K562 (cell line): ENCODE measurements around the gene DMD. TPM values are rescaled to one million over a fixed set of nuclear protein-coding genes. Genes with fewer than 3 reads are reported as not detected.

Source experiments
- BRCA1 ChIP-seq, 2 experiments: fragments of 450-650 bp in 1 of 2; sonication (generic) in 1 of 2; formaldehyde crosslinking in 1 of 2; IDR thresholded peaks; 2 replicates each; pipeline versions ENCODE4 v1.5.0 to v1.6.1; 2017 to 2020; ENCODE audit warnings: mild to moderate bottlenecking in 1 of 2, missing genetic modification reagents in 1 of 2
- CEBPG ChIP-seq, 3 experiments: fragments of 200-800 bp in 1 of 3; sonication (Bioruptor generic) in 1 of 3; sonication (generic) in 1 of 3; formaldehyde crosslinking in 1 of 3; IDR thresholded peaks in 2 of 3; conservative IDR thresholded peaks in 1 of 3; 2 replicates each; pipeline versions ENCODE4 v1.6.1 to v1.8.0; 2016 to 2022; ENCODE audit warnings: missing compliant biosample characterization in 2 of 3, missing genetic modification characterization in 2 of 3, mild to moderate bottlenecking in 1 of 3, missing genetic modification reagents in 1 of 3
- HNRNPL ChIP-seq: fragments of 200-400 bp; formaldehyde crosslinking; IDR thresholded peaks from 2 replicates; pipeline ENCODE4 v1.6.1; 2017; ENCODE audit warnings: low read depth, mild to moderate bottlenecking, low read length
- MIER1 ChIP-seq: fragments of 450-650 bp; IDR thresholded peaks from 2 replicates; pipeline ENCODE4 v1.6.1; 2016; ENCODE audit warnings: antibody characterized with exemption, mild to moderate bottlenecking, low read depth
- PHF20 ChIP-seq: fragments of 450-650 bp; IDR thresholded peaks from 2 replicates; pipeline ENCODE4 v1.6.1; 2018; ENCODE audit not compliant: partially characterized antibody
- TSHZ1 ChIP-seq: fragments of 250-450 bp; sonication (Bioruptor Pico); IDR thresholded peaks from 2 replicates; pipeline ENCODE4 v1.4.0; 2020; ENCODE audit warnings: mild to moderate bottlenecking, moderate library complexity
- ZKSCAN3 ChIP-seq: fragments of 250-450 bp; sonication (Bioruptor Pico); IDR thresholded peaks from 2 replicates; pipeline ENCODE4 v1.4.0; 2020
- ZNF217 ChIP-seq: sonication (generic); formaldehyde crosslinking; IDR thresholded peaks from 2 replicates; pipeline ENCODE4 v1.8.0; 2022; ENCODE audit warnings: mild to moderate bottlenecking, missing genetic modification reagents
- ZNF76 ChIP-seq: fragments of 250-450 bp; sonication (Bioruptor Pico); IDR thresholded peaks from 2 replicates; pipeline ENCODE4 v1.4.0; 2020; ENCODE audit warnings: mild to moderate bottlenecking, moderate library complexity, borderline replicate concordance
- polyA plus RNA-seq, 8 experiments: library from polyadenylated mRNA; depleted of rRNA in 4 of 8; stranded (reverse) in 5 of 8; unstranded in 3 of 8; fragments of >200 nt; fragmentation: Nextera tagmentation in 2 of 8; fragmentation: Illumina TruSeq in 1 of 8; extraction: Ambion mirVana in 2 of 8; extraction: Trizol in 1 of 8; gene quantifications; 2 replicates each; pipeline versions ENCODE4 v1.2.1 to v1.2.3, GENCODE V29; 2011 to 2014; ENCODE audit warnings: inconsistent platforms in 1 of 8, missing spikeins in 1 of 8
- total RNA-seq, 7 experiments: library from RNA; depleted of rRNA in 6 of 7; stranded (reverse); fragments of >200 nt in 6 of 7; fragmentation: Illumina TruSeq in 2 of 7; extraction: Trizol in 2 of 7; gene quantifications; 2 replicates each; pipeline versions ENCODE4 v1.2.1 to v1.2.3, GENCODE V29; 2011 to 2021; ENCODE audit warnings: low replicate concordance in 1 of 7

The DMD gene
- total and polyA plus RNA-seq, 9 of the 15 experiments (the other 6 are each of a cell fraction or from before 2014, with no cell fraction given): 3.8 to 20.4 (median 11.4) TPM

GRCh38 chrX:31071725-31072124 is 2139.6 kb downstream of the DMD start, which contains the start of gene FTHL17 (continued):
- TF ChIP-seq TSHZ1 (CRISPR knock-in tag) (no peak), ZNF217 (no peak), HNRNPL (no peak), ZKSCAN3 (CRISPR knock-in tag) (no peak), MIER1 (no peak), CEBPG (CRISPR knock-in tag; IDR thresholded peaks at IDR 0.05) (no peak), CEBPG (tag; conservative IDR thresholded peaks at IDR 0.05 in 1 of 2, IDR thresholded peaks at IDR 0.05 in 1 of 2) (no peak), BRCA1 (IDR thresholded peaks at IDR 0.05) (no peak), BRCA1 (CRISPR knock-in tag; IDR thresholded peaks at IDR 0.05) (no peak), PHF20 (no peak), ZNF76 (CRISPR knock-in tag) (no peak)
